Measurements from ENCODE around the gene MACROD2.
"Not testable (repeated sequence)": the region's sequence is repeated elsewhere in the genome, so short reads cannot be mapped to it uniquely, and the experiment has no call there.

MACROD2 gene

DNA sequence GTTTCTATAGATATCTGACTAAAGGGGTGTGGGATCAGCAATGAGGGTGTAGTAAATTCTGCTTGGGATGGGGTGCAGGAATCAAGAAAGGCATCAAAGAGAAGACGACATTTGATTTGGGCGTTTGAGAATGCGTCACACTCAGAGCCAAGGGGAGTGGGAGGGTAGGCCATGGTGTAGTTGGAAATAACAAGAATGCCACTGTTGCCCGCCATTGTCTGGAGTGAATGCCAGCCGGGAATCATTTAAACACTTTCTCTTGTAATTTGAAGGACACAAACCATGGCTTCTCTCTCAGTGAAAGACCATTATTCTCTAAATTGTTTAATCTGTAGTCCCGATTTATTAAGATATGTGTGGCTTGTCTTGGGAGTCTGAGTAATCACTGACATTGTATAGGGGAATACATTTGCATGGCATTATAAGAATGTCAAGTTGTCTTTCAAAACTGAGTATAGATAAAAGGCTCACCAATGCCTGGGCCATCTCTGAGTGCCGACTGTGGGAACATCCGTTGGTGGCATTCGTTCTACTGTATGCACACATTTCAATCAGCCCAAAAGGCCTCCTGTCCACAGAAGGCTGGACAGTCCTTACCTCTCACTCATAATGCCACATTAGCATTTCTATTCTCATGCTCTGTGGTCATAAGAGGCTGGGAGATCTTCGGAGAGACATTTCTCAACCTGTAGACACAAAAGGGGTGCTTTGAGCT, 1800.1 kb downstream of the MACROD2 start:
- H3K27ac ChIP-seq, result no peak overlapping the region
- TF ChIP-seq, protein P1, sequence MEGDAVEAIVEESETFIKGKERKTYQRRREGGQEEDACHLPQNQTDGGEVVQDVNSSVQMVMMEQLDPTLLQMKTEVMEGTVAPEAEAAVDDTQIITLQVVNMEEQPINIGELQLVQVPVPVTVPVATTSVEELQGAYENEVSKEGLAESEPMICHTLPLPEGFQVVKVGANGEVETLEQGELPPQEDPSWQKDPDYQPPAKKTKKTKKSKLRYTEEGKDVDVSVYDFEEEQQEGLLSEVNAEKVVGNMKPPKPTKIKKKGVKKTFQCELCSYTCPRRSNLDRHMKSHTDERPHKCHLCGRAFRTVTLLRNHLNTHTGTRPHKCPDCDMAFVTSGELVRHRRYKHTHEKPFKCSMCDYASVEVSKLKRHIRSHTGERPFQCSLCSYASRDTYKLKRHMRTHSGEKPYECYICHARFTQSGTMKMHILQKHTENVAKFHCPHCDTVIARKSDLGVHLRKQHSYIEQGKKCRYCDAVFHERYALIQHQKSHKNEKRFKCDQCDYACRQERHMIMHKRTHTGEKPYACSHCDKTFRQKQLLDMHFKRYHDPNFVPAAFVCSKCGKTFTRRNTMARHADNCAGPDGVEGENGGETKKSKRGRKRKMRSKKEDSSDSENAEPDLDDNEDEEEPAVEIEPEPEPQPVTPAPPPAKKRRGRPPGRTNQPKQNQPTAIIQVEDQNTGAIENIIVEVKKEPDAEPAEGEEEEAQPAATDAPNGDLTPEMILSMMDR (conservative IDR thresholded peaks at IDR 0.05), result no peak
- TF ChIP-seq ZFX (IDR thresholded peaks at IDR 0.05), result no peak

DNA sequence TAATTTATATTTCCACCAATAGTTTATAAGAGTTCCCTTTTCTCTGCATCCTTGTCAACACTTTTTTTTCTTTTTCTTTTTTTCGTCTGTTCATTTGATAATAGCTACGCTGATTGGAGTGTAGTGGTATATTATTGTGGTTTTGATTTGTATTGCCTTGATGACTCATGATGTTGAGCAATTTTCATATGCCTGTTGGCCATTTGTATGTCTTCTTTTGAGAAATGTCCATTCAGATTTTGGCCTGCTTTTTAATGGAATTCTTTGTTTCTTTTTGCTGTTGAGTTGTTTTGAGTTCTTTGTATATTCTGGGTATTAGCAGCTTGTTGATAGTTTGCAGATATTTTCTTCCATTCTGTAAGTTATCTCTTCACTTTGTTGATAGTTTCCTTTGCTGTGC, 1804.6 kb downstream of the MACROD2 start:
- H3K27ac ChIP-seq, result no peak overlapping the region
- TF ChIP-seq ZFX (IDR thresholded peaks at IDR 0.05), result no peak
- TF ChIP-seq, protein P1 (conservative IDR thresholded peaks at IDR 0.05), result no peak

DNA sequence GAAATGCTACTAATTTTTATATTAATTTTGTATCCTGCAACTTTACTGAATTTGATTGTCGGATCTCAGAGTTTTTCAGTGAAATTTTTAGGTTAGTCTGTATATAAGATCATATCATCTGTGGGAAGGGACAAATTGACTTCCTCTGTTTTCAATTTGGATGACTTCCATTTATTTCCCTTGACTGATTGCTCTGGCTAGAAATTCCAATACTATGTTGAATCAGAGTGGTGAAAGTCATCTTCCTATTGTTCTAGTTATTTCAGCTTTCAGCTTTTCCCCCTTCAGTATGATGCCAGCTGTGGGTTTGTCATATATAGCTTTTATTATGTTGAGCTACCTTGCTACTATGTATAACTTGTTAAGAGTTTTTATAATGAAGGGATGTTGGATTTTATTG, 1806.7 kb downstream of the MACROD2 start:
- no peak overlapping the region for H3K27ac ChIP-seq
- no peak for TF ChIP-seq ZFX (IDR thresholded peaks at IDR 0.05)
- TF ChIP-seq, protein P1 (conservative IDR thresholded peaks at IDR 0.05), result no peak

DNA sequence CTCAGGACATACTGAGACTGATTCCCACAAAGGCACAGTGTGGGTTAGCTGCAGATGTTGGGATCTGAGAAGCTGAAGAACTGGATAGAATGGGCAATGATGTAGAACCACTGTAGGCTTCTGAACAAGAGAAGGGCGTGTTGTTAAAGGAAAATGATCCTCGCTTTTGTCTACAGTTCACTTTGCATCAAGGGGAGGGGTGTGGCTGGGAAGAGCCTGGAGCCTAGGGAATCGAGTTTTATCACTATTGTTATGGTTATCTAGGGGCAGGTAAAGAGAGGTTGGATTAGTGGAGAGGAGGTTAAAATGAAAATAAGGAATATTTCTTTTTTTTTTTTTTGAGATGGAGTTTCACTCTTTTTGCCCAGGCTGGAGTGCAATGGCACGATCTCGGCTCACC, 1809.8 kb downstream of the MACROD2 start:
- TF ChIP-seq ZFX (IDR thresholded peaks at IDR 0.05), result no peak
- TF ChIP-seq, protein P1 (conservative IDR thresholded peaks at IDR 0.05), result no peak
- no peak overlapping the region for H3K27ac ChIP-seq

DNA sequence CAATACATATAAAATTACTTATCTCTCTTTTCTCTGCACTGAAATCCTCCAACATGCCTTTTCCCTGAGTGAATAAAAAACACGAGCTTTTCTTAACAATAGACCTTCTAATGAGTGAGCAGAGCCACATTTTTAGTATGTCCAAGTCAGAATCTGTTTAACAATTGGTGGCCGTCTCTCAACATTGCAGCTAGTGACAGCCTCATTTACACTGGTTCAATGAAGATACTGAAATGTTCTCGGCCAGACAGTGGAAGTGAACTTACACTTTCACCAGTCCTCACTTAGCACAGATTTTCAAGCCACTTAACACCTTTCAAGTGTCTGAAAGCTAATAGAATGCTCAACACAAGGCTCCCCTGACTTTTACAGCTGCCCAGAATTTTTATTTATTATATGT, 1810.8 kb downstream of the MACROD2 start:
- TF ChIP-seq, protein P1 (conservative IDR thresholded peaks at IDR 0.05), result no peak
- TF ChIP-seq ZFX (IDR thresholded peaks at IDR 0.05), result no peak

DNA sequence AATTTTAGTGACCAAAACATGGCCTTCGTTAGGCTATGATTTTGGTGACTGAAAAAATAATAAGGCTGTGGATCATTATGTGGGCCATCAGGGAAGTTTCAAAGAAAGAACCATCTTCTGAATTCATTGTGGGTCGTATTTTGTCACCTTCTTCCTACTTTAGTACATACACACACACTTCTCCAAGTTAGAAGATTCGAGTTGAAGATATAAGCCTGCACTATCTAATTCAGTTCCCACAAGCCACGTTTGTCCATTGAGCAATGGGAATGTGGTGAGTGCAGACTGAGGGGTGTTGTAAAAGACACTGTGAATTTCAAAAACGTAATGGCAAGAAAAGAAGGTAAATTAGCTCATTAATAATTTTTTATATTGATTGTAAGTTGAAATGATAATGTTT, 1812.0 kb downstream of the MACROD2 start:
- no peak overlapping the region for H3K27ac ChIP-seq
- no peak for TF ChIP-seq ZFX (IDR thresholded peaks at IDR 0.05)
- TF ChIP-seq, protein P1 (conservative IDR thresholded peaks at IDR 0.05), result no peak

More for the DNA sequence above, 1810.8 kb downstream of the MACROD2 start:
- H3K27ac ChIP-seq, result no peak overlapping the region

DNA sequence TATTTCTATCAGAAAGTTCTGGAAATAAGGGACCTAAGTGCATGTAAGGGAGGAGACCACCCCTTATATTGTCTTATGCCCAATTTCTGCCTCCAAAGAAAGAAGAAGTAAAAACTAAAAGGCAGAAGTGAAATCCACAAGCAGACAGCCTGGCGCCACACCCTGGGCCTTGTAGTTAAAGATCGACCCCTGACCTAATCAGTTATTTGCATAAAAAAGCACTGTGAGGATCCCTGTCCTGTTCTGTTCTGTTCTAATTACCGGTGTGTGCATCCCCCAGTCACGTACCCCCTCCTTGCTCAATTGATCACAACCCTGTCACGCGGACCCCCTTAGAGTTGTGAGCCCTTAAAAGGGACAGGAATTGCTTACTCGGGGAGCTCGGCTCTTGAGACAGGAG, 1812.5 kb downstream of the MACROD2 start:
- not testable (repeated sequence) for H3K27ac ChIP-seq

DNA sequence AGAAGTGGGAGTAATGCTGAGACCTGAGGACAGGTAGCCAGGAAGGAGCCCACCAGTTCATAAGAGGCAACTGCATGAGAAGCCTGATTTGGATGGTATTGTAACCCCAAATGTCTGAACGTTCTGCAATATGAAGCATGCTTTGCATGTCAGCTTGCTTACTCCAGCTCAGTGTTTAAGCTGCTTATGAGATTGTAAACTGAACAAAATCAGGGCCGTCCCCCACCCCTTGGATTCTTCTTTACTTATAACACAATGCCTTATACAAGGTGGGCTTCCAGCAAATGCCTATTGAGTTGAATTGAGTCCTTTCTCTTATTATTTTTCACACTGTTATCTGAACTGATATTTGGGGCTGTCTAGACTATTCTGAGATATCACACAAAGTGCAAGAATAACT, 1816.6 kb downstream of the MACROD2 start:
- TF ChIP-seq ZFX (IDR thresholded peaks at IDR 0.05), result no peak
- TF ChIP-seq, protein P1 (conservative IDR thresholded peaks at IDR 0.05), result no peak
- no peak overlapping the region for H3K27ac ChIP-seq
